GM19023 (cell line): ENCODE results near the gene CRHR1.

Experiments used
- ATAC-seq: cut with Tn5 transposase; IDR thresholded peaks from one replicate; pipeline ENCODE4 v1.9.1; 2021; ENCODE audit warnings: mild to moderate bottlenecking, moderate library complexity; ENCODE audit not compliant: unreplicated experiment

The CRHR1 gene

GRCh38 chr17:45818699-45819098, 34.6 kb downstream of the CRHR1 start:
- ATAC-seq = no peak

- ATAC-seq = no peak
These were observed 35.5 kb downstream of the CRHR1 start for GRCh38 chr17:45819632-45820031.

GRCh38 chr17:45820052-45820780, 36.1 kb downstream of the CRHR1 start:
- no peak for ATAC-seq

- no peak for ATAC-seq
These were observed 37.0 kb downstream of the CRHR1 start for GRCh38 chr17:45821147-45821546.

- no peak for ATAC-seq
These were observed 39.5 kb downstream of the CRHR1 start for GRCh38 chr17:45823598-45823997.

- no peak for ATAC-seq
These were observed 40.4 kb downstream of the CRHR1 start for GRCh38 chr17:45824475-45824874.

GRCh38 chr17:45824901-45825492, 40.9 kb downstream of the CRHR1 start:
- ATAC-seq = no peak

GRCh38 chr17:45825792-45826191, 41.7 kb downstream of the CRHR1 start:
- ATAC-seq = no peak

GRCh38 chr17:45826919-45827588, 42.9 kb downstream of the CRHR1 start:
- no peak for ATAC-seq

- ATAC-seq = no peak
These were observed 44.1 kb downstream of the CRHR1 start for GRCh38 chr17:45828171-45828570.

GRCh38 chr17:45828582-45829133, 44.5 kb downstream of the CRHR1 start:
- ATAC-seq = no peak

GRCh38 chr17:45833920-45834319, 49.8 kb downstream of the CRHR1 start:
- no peak for ATAC-seq

GRCh38 chr17:45834471-45835396, 50.6 kb downstream of the CRHR1 start:
- ATAC-seq = no peak

GRCh38 chr17:45835481-45835880, 51.4 kb downstream of the CRHR1 start:
- no peak for ATAC-seq

- ATAC-seq = no peak
These were observed 52.2 kb downstream of the CRHR1 start for GRCh38 chr17:45836047-45837044.

- ATAC-seq = no peak
These were observed 53.1 kb downstream of the CRHR1 start for GRCh38 chr17:45837187-45837586.

- no peak for ATAC-seq
These were observed 53.5 kb downstream of the CRHR1 start for GRCh38 chr17:45837603-45838002.

- ATAC-seq = no peak
These were observed 54.7 kb downstream of the CRHR1 start for GRCh38 chr17:45838751-45839295.

GRCh38 chr17:45839442-45839841, 55.3 kb downstream of the CRHR1 start:
- ATAC-seq = no peak
